GM23338 (cell line): ENCODE results near the gene WDCP.

ENCODE experiments used
- CREB1 ChIP-seq: fragments of 250-450 bp; sonication (Bioruptor Pico); IDR thresholded peaks from 2 replicates; pipeline ENCODE4 v1.5.0; 2020; ENCODE audit warnings: low read depth, mild to moderate bottlenecking, moderate library complexity
- EZH2 ChIP-seq: fragments of 200-600 bp; sonication (generic); IDR thresholded peaks from one replicate; pipeline ENCODE4 v1.8.0; 2017; ENCODE audit warnings: antibody characterized with exemption, mild to moderate bottlenecking, low read depth; ENCODE audit not compliant: unreplicated experiment
- EZH2phosphoT487 ChIP-seq: fragments of 200-600 bp; sonication (generic); IDR thresholded peaks from one replicate; pipeline ENCODE4 v1.8.1; 2018; ENCODE audit warnings: antibody characterized with exemption; ENCODE audit not compliant: unreplicated experiment
- JUNB ChIP-seq: IDR thresholded peaks from one replicate; pipeline ENCODE4 v1.6.1; 2016; ENCODE audit warnings: antibody characterized with exemption; ENCODE audit not compliant: unreplicated experiment
- NANOG ChIP-seq: IDR thresholded peaks from 2 replicates; pipeline ENCODE4 v1.6.1; 2016; ENCODE audit warnings: antibody characterized with exemption, borderline replicate concordance
- POLR2AphosphoS5 ChIP-seq: IDR thresholded peaks from 2 replicates; pipeline ENCODE4 v1.6.1; 2016; ENCODE audit warnings: antibody characterized with exemption, low read depth
- STAT1 ChIP-seq: IDR thresholded peaks from one replicate; pipeline ENCODE4 v1.6.1; 2016; ENCODE audit warnings: antibody characterized with exemption; ENCODE audit not compliant: unreplicated experiment
- ZNF114 ChIP-seq: fragments of 250-450 bp; sonication (Bioruptor Pico); IDR thresholded peaks from 2 replicates; pipeline ENCODE4 v1.5.0; 2020; ENCODE audit warnings: mild to moderate bottlenecking, moderate library complexity
- ZNF331 ChIP-seq: fragments of 250-450 bp; sonication (Bioruptor Pico); IDR thresholded peaks from 2 replicates; pipeline ENCODE4 v1.5.0; 2020; ENCODE audit warnings: low read depth, mild to moderate bottlenecking, moderate library complexity
- TF ChIP-seq, protein P1 (sequence below), 2 experiments: fragments of 200-600 bp in 1 of 2; sonication (generic) in 1 of 2; conservative IDR thresholded peaks; 2 replicates each; pipeline versions ENCODE4 v1.5.1 to v1.6.1; 2016 to 2017; ENCODE audit warnings: antibody characterized with exemption in 2 of 2, low read depth in 2 of 2, mild to moderate bottlenecking in 2 of 2, moderate library complexity in 1 of 2
- TF ChIP-seq, protein P2 (sequence below): IDR thresholded peaks from one replicate; pipeline ENCODE4 v1.6.1; 2018; ENCODE audit warnings: antibody characterized with exemption; ENCODE audit not compliant: unreplicated experiment
- TF ChIP-seq, protein P3 (sequence below): IDR thresholded peaks from 2 replicates; pipeline ENCODE4 v1.6.1; 2016; ENCODE audit warnings: antibody characterized with exemption
- TF ChIP-seq, protein P4 (sequence below): fragments of 250-450 bp; sonication (Bioruptor Pico); IDR thresholded peaks from 2 replicates; pipeline ENCODE4 v1.5.0; 2020; ENCODE audit warnings: mild to moderate bottlenecking, moderate library complexity

DNA sequence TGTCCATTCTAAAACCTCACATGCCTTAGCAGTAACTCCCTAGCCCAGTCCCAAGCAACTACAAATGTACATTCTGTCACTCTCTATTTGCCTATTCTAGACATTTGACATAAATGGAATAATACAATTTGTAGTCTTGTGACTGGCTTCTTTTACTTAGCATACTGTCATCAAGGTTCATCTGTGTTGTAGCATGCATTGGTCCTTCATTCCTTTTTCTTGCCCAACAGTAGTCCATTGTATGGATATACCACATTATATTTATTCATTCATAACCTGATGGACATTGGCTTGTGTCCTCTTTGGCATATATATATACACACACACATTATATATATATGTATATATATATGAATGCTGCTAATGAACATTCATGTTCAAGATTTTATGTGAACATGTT is 39.5 kb downstream of the WDCP start:
- TF ChIP-seq, protein P1, sequence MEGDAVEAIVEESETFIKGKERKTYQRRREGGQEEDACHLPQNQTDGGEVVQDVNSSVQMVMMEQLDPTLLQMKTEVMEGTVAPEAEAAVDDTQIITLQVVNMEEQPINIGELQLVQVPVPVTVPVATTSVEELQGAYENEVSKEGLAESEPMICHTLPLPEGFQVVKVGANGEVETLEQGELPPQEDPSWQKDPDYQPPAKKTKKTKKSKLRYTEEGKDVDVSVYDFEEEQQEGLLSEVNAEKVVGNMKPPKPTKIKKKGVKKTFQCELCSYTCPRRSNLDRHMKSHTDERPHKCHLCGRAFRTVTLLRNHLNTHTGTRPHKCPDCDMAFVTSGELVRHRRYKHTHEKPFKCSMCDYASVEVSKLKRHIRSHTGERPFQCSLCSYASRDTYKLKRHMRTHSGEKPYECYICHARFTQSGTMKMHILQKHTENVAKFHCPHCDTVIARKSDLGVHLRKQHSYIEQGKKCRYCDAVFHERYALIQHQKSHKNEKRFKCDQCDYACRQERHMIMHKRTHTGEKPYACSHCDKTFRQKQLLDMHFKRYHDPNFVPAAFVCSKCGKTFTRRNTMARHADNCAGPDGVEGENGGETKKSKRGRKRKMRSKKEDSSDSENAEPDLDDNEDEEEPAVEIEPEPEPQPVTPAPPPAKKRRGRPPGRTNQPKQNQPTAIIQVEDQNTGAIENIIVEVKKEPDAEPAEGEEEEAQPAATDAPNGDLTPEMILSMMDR (conservative IDR thresholded peaks at IDR 0.05; ENCODE audit: low read depth in 2 of 2) = no peak
- no peak for TF ChIP-seq POLR2AphosphoS5
- TF ChIP-seq EZH2 = no peak
- no peak for TF ChIP-seq CREB1 (CRISPR knock-in tag)
- no peak for TF ChIP-seq ZNF114
- no peak for TF ChIP-seq ZNF331
- TF ChIP-seq EZH2phosphoT487 = no peak
- TF ChIP-seq, protein P2, sequence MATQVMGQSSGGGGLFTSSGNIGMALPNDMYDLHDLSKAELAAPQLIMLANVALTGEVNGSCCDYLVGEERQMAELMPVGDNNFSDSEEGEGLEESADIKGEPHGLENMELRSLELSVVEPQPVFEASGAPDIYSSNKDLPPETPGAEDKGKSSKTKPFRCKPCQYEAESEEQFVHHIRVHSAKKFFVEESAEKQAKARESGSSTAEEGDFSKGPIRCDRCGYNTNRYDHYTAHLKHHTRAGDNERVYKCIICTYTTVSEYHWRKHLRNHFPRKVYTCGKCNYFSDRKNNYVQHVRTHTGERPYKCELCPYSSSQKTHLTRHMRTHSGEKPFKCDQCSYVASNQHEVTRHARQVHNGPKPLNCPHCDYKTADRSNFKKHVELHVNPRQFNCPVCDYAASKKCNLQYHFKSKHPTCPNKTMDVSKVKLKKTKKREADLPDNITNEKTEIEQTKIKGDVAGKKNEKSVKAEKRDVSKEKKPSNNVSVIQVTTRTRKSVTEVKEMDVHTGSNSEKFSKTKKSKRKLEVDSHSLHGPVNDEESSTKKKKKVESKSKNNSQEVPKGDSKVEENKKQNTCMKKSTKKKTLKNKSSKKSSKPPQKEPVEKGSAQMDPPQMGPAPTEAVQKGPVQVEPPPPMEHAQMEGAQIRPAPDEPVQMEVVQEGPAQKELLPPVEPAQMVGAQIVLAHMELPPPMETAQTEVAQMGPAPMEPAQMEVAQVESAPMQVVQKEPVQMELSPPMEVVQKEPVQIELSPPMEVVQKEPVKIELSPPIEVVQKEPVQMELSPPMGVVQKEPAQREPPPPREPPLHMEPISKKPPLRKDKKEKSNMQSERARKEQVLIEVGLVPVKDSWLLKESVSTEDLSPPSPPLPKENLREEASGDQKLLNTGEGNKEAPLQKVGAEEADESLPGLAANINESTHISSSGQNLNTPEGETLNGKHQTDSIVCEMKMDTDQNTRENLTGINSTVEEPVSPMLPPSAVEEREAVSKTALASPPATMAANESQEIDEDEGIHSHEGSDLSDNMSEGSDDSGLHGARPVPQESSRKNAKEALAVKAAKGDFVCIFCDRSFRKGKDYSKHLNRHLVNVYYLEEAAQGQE = no peak
- TF ChIP-seq, protein P3, sequence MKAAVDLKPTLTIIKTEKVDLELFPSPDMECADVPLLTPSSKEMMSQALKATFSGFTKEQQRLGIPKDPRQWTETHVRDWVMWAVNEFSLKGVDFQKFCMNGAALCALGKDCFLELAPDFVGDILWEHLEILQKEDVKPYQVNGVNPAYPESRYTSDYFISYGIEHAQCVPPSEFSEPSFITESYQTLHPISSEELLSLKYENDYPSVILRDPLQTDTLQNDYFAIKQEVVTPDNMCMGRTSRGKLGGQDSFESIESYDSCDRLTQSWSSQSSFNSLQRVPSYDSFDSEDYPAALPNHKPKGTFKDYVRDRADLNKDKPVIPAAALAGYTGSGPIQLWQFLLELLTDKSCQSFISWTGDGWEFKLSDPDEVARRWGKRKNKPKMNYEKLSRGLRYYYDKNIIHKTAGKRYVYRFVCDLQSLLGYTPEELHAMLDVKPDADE = no peak
- TF ChIP-seq STAT1 = no peak
- TF ChIP-seq JUNB = no peak
- TF ChIP-seq NANOG = no peak
- TF ChIP-seq, protein P4, sequence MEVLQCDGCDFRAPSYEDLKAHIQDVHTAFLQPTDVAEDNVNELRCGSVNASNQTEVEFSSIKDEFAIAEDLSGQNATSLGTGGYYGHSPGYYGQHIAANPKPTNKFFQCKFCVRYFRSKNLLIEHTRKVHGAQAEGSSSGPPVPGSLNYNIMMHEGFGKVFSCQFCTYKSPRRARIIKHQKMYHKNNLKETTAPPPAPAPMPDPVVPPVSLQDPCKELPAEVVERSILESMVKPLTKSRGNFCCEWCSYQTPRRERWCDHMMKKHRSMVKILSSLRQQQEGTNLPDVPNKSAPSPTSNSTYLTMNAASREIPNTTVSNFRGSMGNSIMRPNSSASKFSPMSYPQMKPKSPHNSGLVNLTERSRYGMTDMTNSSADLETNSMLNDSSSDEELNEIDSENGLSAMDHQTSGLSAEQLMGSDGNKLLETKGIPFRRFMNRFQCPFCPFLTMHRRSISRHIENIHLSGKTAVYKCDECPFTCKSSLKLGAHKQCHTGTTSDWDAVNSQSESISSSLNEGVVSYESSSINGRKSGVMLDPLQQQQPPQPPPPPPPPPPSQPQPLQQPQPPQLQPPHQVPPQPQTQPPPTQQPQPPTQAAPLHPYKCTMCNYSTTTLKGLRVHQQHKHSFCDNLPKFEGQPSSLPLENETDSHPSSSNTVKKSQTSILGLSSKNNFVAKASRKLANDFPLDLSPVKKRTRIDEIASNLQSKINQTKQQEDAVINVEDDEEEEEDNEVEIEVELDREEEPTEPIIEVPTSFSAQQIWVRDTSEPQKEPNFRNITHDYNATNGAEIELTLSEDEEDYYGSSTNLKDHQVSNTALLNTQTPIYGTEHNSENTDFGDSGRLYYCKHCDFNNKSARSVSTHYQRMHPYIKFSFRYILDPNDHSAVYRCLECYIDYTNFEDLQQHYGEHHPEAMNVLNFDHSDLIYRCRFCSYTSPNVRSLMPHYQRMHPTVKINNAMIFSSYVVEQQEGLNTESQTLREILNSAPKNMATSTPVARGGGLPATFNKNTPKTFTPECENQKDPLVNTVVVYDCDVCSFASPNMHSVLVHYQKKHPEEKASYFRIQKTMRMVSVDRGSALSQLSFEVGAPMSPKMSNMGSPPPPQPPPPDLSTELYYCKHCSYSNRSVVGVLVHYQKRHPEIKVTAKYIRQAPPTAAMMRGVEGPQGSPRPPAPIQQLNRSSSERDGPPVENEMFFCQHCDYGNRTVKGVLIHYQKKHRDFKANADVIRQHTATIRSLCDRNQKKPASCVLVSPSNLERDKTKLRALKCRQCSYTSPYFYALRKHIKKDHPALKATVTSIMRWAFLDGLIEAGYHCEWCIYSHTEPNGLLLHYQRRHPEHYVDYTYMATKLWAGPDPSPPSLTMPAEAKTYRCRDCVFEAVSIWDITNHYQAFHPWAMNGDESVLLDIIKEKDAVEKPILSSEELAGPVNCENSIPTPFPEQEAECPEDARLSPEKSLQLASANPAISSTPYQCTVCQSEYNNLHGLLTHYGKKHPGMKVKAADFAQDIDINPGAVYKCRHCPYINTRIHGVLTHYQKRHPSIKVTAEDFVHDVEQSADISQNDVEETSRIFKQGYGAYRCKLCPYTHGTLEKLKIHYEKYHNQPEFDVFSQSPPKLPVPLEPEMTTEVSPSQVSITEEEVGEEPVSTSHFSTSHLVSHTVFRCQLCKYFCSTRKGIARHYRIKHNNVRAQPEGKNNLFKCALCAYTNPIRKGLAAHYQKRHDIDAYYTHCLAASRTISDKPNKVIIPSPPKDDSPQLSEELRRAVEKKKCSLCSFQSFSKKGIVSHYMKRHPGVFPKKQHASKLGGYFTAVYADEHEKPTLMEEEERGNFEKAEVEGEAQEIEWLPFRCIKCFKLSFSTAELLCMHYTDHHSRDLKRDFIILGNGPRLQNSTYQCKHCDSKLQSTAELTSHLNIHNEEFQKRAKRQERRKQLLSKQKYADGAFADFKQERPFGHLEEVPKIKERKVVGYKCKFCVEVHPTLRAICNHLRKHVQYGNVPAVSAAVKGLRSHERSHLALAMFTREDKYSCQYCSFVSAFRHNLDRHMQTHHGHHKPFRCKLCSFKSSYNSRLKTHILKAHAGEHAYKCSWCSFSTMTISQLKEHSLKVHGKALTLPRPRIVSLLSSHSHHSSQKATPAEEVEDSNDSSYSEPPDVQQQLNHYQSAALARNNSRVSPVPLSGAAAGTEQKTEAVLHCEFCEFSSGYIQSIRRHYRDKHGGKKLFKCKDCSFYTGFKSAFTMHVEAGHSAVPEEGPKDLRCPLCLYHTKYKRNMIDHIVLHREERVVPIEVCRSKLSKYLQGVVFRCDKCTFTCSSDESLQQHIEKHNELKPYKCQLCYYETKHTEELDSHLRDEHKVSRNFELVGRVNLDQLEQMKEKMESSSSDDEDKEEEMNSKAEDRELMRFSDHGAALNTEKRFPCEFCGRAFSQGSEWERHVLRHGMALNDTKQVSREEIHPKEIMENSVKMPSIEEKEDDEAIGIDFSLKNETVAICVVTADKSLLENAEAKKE = no peak
